ENCODE results near the gene KCNMA1. TPM values are rescaled to one million over a fixed set of nuclear protein-coding genes. Genes with fewer than 3 reads are reported as not detected.

The KCNMA1 gene
- total and polyA plus RNA-seq, 8 donors, result 0.92 to 155 (median 54.3) TPM

DNA sequence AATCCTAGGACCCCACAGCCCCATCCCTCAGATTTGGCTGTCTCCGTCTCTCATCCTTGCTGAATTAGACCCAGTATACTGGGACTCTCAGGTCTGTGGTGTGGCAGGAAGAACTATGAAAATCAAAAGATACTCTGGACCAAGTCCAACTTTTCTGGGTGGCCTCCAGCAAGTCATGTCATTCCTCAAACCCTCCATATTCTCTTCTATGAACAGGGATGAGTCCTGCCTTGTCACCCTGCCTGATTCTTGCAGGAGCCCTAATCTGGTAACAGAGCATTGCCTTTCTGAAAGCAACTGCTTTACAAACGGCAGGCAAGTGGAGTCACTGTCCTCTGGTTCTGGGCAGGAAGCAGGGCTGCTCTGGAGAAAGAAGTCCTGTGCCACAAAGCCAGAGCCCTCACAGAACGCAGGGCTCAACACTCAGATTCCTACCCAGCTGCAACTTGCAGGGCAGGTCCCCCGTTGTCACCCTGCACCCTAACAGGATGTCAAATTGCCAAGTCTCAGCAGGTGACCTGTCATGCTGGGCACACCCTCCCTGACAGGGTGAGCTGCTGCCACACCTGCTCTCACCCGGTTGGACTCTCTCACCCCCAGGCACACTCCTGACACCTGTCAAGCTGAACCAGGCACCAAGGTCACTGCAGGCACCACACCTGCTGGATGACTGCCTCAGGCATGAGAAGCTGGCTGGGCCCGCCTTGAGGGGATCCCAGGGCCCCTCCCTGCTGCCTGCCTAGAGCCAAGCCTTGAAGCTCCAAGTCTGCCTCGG lies 227.7 kb downstream of the KCNMA1 start:
- intact Hi-C loops (cut with DNase I; ENCODE audit: low total_unique reads), result no loop called here
- H3K36me3 ChIP-seq, result no peaks in the 10 kb centered on the region

DNA sequence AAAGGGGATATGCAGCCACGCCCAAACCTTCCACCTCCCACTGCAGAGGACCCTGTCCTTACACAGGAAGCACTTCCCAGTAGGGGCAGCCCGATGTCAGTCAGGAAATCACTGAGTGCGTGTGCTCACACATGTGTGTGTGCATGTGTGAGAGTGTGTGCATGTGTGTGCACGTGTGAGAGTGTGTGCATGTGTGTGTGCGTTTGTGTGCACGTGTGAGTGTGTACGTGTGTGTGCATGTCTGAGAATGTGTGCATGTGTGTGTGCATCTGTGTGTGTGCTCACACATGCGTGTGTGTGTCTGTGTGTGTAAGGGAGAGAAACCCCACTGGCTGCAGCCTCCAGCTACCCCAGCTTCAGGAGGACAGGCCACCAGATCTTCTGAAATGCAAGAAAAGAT lies 229.3 kb downstream of the KCNMA1 start:
- no peak for TF ChIP-seq EP300 (IDR thresholded peaks at IDR 0.05)
- no peak for TF ChIP-seq POLR2A (IDR thresholded peaks at IDR 0.05)
- intact Hi-C loops (cut with DNase I; ENCODE audit: low total_unique reads), result no loop called here
- Histone ChIP-seq H3K27me3 (peaks cover 0 to 3% (median 0%) of the 10 kb centered on the region in 3 donors), H3K4me3 (no peak overlapping the region), H3K9me3 (no peaks in the 10 kb centered on the region), H3K36me3 (peaks cover 0 to 5% (median 0%) of the 10 kb centered on the region in 4 donors), H3K4me1 (peaks cover 17 to 56% (median 32%) of the 10 kb centered on the region in 4 donors), H3K27ac (no peak overlapping the region)
- 85 to 91% (median 89%) methylated on average over 8 of the region's 8 CpGs for WGBS, 5 donors
- no peak for DNase-seq

More for the DNA sequence above, 227.7 kb downstream of the KCNMA1 start:
- Histone ChIP-seq H3K9me3 (no peaks in the 10 kb centered on the region), H3K4me1 (peaks cover 17 to 62% (median 32%) of the 10 kb centered on the region in 4 donors), H3K27me3 (peaks cover 0 to 3% (median 0%) of the 10 kb centered on the region in 3 donors), H3K27ac (peak overlapping the region in 1 of 5 donors; percentile 3), H3K4me3 (no peak overlapping the region)
- no peak for TF ChIP-seq EP300 (IDR thresholded peaks at IDR 0.05)
- TF ChIP-seq POLR2AphosphoS5 (IDR thresholded peaks at IDR 0.05), result peak in 1 of 3 donors; percentile 49
- TF ChIP-seq POLR2A (IDR thresholded peaks at IDR 0.05), result no peak
- TF ChIP-seq, protein P1, sequence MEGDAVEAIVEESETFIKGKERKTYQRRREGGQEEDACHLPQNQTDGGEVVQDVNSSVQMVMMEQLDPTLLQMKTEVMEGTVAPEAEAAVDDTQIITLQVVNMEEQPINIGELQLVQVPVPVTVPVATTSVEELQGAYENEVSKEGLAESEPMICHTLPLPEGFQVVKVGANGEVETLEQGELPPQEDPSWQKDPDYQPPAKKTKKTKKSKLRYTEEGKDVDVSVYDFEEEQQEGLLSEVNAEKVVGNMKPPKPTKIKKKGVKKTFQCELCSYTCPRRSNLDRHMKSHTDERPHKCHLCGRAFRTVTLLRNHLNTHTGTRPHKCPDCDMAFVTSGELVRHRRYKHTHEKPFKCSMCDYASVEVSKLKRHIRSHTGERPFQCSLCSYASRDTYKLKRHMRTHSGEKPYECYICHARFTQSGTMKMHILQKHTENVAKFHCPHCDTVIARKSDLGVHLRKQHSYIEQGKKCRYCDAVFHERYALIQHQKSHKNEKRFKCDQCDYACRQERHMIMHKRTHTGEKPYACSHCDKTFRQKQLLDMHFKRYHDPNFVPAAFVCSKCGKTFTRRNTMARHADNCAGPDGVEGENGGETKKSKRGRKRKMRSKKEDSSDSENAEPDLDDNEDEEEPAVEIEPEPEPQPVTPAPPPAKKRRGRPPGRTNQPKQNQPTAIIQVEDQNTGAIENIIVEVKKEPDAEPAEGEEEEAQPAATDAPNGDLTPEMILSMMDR (IDR thresholded peaks at IDR 0.05), result no peak
- 27 to 36% (median 32%) methylated on average over 5 to 7 of the region's 7 CpGs for WGBS, 5 donors
- DNase-seq, result peak; percentile 57 to 89

DNA sequence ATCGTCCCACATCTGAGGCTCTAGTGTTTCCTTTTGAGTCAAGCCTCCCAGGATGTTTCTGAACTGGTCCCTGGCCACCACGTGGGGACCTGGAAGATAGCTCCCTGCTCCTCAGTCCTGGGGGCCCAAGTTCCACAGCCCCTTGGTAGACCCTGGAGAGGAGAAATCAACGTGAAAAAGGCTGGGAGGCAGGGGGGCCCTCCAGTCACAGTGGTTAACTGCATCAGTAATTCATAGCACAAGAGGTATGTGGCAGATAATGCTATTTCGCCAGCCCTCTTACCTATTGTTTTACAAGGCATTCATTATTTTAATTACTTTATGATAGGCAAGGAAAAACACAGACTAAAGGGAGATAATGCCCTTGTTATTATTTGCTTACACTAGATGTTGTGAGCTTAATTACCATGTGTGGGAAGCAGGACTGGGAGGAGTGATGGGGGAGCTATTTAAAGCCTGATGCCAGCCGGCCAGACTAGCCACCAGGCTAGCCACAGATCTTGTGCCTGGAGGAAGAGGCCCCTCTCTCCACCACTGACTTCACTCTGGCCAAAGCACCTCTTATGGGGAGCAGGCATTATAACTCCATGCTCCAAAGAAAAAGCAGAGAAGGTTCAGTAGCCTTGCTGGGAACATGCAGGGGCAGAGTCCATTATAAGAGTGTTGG lies 230.7 kb downstream of the KCNMA1 start:
- Histone ChIP-seq H3K27ac (peak overlapping the region in 2 of 5 donors; percentile 8 to 41), H3K27me3 (no peaks in the 10 kb centered on the region), H3K36me3 (peaks cover 0 to 18% (median 0%) of the 10 kb centered on the region in 4 donors), H3K9me3 (no peaks in the 10 kb centered on the region), H3K4me1 (peaks cover 17 to 48% (median 32%) of the 10 kb centered on the region in 4 donors), H3K4me3 (no peak overlapping the region)
- intact Hi-C loops (cut with DNase I; ENCODE audit: low total_unique reads), result no loop called here
- no peak for DNase-seq
- 42 to 54% (median 51%) methylated on average over 5 of the region's 5 CpGs for WGBS, 5 donors
- TF ChIP-seq POLR2AphosphoS5 (IDR thresholded peaks at IDR 0.05) (no peak), POLR2A (IDR thresholded peaks at IDR 0.05) (no peak), EP300 (IDR thresholded peaks at IDR 0.05) (no peak)
- TF ChIP-seq, protein P1 (IDR thresholded peaks at IDR 0.05), result no peak

GRCh38 chr10:77405771-77406241 lies 231.8 kb downstream of the KCNMA1 start:
- Histone ChIP-seq H3K4me3 (no peak overlapping the region), H3K4me1 (peaks cover 17 to 37% (median 30%) of the 10 kb centered on the region in 4 donors), H3K36me3 (peaks cover 0 to 18% (median 0%) of the 10 kb centered on the region in 4 donors), H3K27ac (peak overlapping the region in 2 of 5 donors; percentile 8 to 41), H3K9me3 (no peaks in the 10 kb centered on the region), H3K27me3 (no peaks in the 10 kb centered on the region)
- TF ChIP-seq POLR2AphosphoS5 (IDR thresholded peaks at IDR 0.05), result peak in 1 of 3 donors; percentile 61
- TF ChIP-seq EP300 (IDR thresholded peaks at IDR 0.05), result no peak
- no peak for TF ChIP-seq POLR2A (IDR thresholded peaks at IDR 0.05)
- TF ChIP-seq, protein P1 (IDR thresholded peaks at IDR 0.05), result no peak
- intact Hi-C loops (cut with DNase I; ENCODE audit: low total_unique reads), result no loop called here
- 10 to 20% (median 13%) methylated on average over 5 of the region's 5 CpGs for WGBS, 5 donors
- DNase-seq, result peak; percentile 67 to 86
